Measurements from ENCODE around the gene NFIA.

Gene NFIA

GRCh38 chr1:61273861-61274260 lies 191.5 kb downstream of the NFIA start:
- no peaks in the 10 kb centered on the region for H3K27me3 ChIP-seq (replicated peaks; ENCODE audit: insufficient read depth, low read length)
- H3K4me3 ChIP-seq (ENCODE audit: low read length) = no peak overlapping the region
- no peak overlapping the region for H3K27ac ChIP-seq (ENCODE audit: low read length)
- H2AFZ ChIP-seq (ENCODE audit: low read length) = no peak overlapping the region
- H3K79me2 ChIP-seq (ENCODE audit: low read length) = no peaks in the 10 kb centered on the region
- no peaks in the 10 kb centered on the region for H3K36me3 ChIP-seq (replicated peaks; ENCODE audit: insufficient read depth, low read length)
- H3K9me3 ChIP-seq (replicated peaks; ENCODE audit: insufficient read depth, low read length) = no peaks in the 10 kb centered on the region
- H3K9me2 ChIP-seq (replicated peaks; ENCODE audit: insufficient read depth, low read length) = no peaks in the 10 kb centered on the region
- H3K4me2 ChIP-seq (ENCODE audit: low read depth, low read length) = no peak overlapping the region
- H4K20me1 ChIP-seq (ENCODE audit: insufficient read depth, low read length) = no peaks in the 10 kb centered on the region
- DNase-seq = no peak
- H3K4me1 ChIP-seq (ENCODE audit: low read length) = 0 out of 2 replicates have a peak, but pooled peaks cover under 1% of the 10 kb centered on the region
- no peak for TF ChIP-seq CTCF (IDR thresholded peaks at IDR 0.05; ENCODE audit: low read length)
- TF ChIP-seq EZH2 (optimal IDR thresholded peaks at IDR 0.05; ENCODE audit: low read depth, low read length) = no peak
- no peak for TF ChIP-seq EZH2phosphoT487 (IDR thresholded peaks at IDR 0.05; ENCODE audit: low read length)
- no peaks in the 10 kb centered on the region for H3F3A ChIP-seq (ENCODE audit: insufficient read depth, low read length)
- H3K9ac ChIP-seq (ENCODE audit: low read length) = no peak overlapping the region

- Histone ChIP-seq H3K4me3 (ENCODE audit: low read length) (no peak overlapping the region), H3K79me2 (ENCODE audit: low read length) (no peaks in the 10 kb centered on the region), H3K4me2 (ENCODE audit: low read depth, low read length) (no peak overlapping the region), H3K27me3 (replicated peaks; ENCODE audit: insufficient read depth, low read length) (no peaks in the 10 kb centered on the region), H3K9me3 (replicated peaks; ENCODE audit: insufficient read depth, low read length) (no peaks in the 10 kb centered on the region), H3K36me3 (replicated peaks; ENCODE audit: insufficient read depth, low read length) (no peaks in the 10 kb centered on the region), H2AFZ (ENCODE audit: low read length) (no peak overlapping the region), H4K20me1 (ENCODE audit: insufficient read depth, low read length) (no peaks in the 10 kb centered on the region), H3F3A (ENCODE audit: insufficient read depth, low read length) (no peaks in the 10 kb centered on the region), H3K4me1 (ENCODE audit: low read length) (0 out of 2 replicates have a peak, but pooled peaks cover 3% of the 10 kb centered on the region), H3K27ac (ENCODE audit: low read length) (no peak overlapping the region), H3K9me2 (replicated peaks; ENCODE audit: insufficient read depth, low read length) (no peaks in the 10 kb centered on the region), H3K9ac (ENCODE audit: low read length) (no peak overlapping the region)
- DNase-seq = no peak
- no peak for TF ChIP-seq EZH2phosphoT487 (IDR thresholded peaks at IDR 0.05; ENCODE audit: low read length)
- no peak for TF ChIP-seq EZH2 (optimal IDR thresholded peaks at IDR 0.05; ENCODE audit: low read depth, low read length)
- no peak for TF ChIP-seq CTCF (IDR thresholded peaks at IDR 0.05; ENCODE audit: low read length)
Observed at GRCh38 chr1:61274939-61275338, 192.6 kb downstream of the NFIA start.

- H3K27me3 ChIP-seq (replicated peaks; ENCODE audit: insufficient read depth, low read length) = no peaks in the 10 kb centered on the region
- H3K4me1 ChIP-seq (ENCODE audit: low read length) = 0 out of 2 replicates have a peak, but pooled peaks cover 3% of the 10 kb centered on the region
- H3K27ac ChIP-seq (ENCODE audit: low read length) = no peak overlapping the region
- no peaks in the 10 kb centered on the region for H3K9me2 ChIP-seq (replicated peaks; ENCODE audit: insufficient read depth, low read length)
- H3K9ac ChIP-seq (ENCODE audit: low read length) = no peak overlapping the region
- H4K20me1 ChIP-seq (ENCODE audit: insufficient read depth, low read length) = no peaks in the 10 kb centered on the region
- H3K4me3 ChIP-seq (ENCODE audit: low read length) = no peak overlapping the region
- no peaks in the 10 kb centered on the region for H3K9me3 ChIP-seq (replicated peaks; ENCODE audit: insufficient read depth, low read length)
- H3K36me3 ChIP-seq (replicated peaks; ENCODE audit: insufficient read depth, low read length) = no peaks in the 10 kb centered on the region
- H3K79me2 ChIP-seq (ENCODE audit: low read length) = no peaks in the 10 kb centered on the region
- no peak for DNase-seq
- H3F3A ChIP-seq (ENCODE audit: insufficient read depth, low read length) = no peaks in the 10 kb centered on the region
- H2AFZ ChIP-seq (ENCODE audit: low read length) = no peak overlapping the region
- no peak for TF ChIP-seq CTCF (IDR thresholded peaks at IDR 0.05; ENCODE audit: low read length)
- no peak for TF ChIP-seq EZH2phosphoT487 (IDR thresholded peaks at IDR 0.05; ENCODE audit: low read length)
- TF ChIP-seq EZH2 (optimal IDR thresholded peaks at IDR 0.05; ENCODE audit: low read depth, low read length) = no peak
- H3K4me2 ChIP-seq (ENCODE audit: low read depth, low read length) = no peak overlapping the region
Observed at GRCh38 chr1:61276246-61276645, 193.9 kb downstream of the NFIA start.
